SK-N-SH (cell line): ENCODE results near the gene HOXB2. TPM values are rescaled to one million over a fixed set of nuclear protein-coding genes. Genes with fewer than 3 reads are reported as not detected.

Source experiments
- CTCF ChIA-PET: fragments of 300-600, 350-600 bp; formaldehyde crosslinking; extraction: SDS; loops from one replicate; lab custom pipeline; 2021; lab: Yijun Ruan, JAX
- POLR2A ChIA-PET: fragments of 350-600 bp; sonication (Branson Sonifier 250); formaldehyde crosslinking; extraction: SDS; loops from one replicate; lab custom pipeline; 2020; ENCODE audit warnings: antibody characterized with exemption, inconsistent platforms; lab: Yijun Ruan, JAX
- DNase-seq: peaks from one replicate; pipeline ENCODE4 v3.0.0; 2012
- H2AFZ ChIP-seq: fragments of 200-600 bp; sonication (generic); 2 replicates; pipeline ENCODE4 v1.8.1; 2016; ENCODE audit warnings: antibody characterized with exemption, mild to moderate bottlenecking, low read depth
- H3F3A ChIP-seq: fragments of 200-600 bp; sonication (generic); replicated peaks from 2 replicates; pipeline ENCODE3; 2016; ENCODE audit warnings: antibody characterized with exemption, mild to moderate bottlenecking; ENCODE audit not compliant: insufficient read depth
- H3K27ac ChIP-seq, 2 experiments: fragments of 200-500 bp in 1 of 2; fragments of 200-600 bp in 1 of 2; sonication (Bioruptor generic) in 1 of 2; sonication (generic), shearing (Covaris generic) in 1 of 2; 2 replicates each; pipeline versions ENCODE4 v1.5.1 to v1.6.1; 2014 to 2016; ENCODE audit warnings: low read depth in 2 of 2, inconsistent platforms in 1 of 2, low read length in 1 of 2, mild to moderate bottlenecking in 1 of 2, mixed read lengths in 1 of 2
- H3K27me3 ChIP-seq: fragments of 200-600 bp; sonication (generic), shearing (Covaris generic); 2 replicates; pipeline ENCODE4 v1.6.1; 2016; ENCODE audit warnings: mixed run types; ENCODE audit not compliant: insufficient read depth
- H3K36me3 ChIP-seq, 2 experiments: fragments of 200-500 bp in 1 of 2; fragments of 200-600 bp in 1 of 2; sonication (Bioruptor generic) in 1 of 2; sonication (generic) in 1 of 2; replicated peaks in 1 of 2; 2 replicates each; pipeline versions ENCODE3 to v1.5.1; 2014 to 2016; ENCODE audit warnings: low read length in 1 of 2, mild to moderate bottlenecking in 1 of 2; ENCODE audit not compliant: insufficient read depth in 2 of 2, control insufficient read depth in 1 of 2
- H3K4me1 ChIP-seq, 2 experiments: fragments of 200-500 bp in 1 of 2; fragments of 200-600 bp in 1 of 2; sonication (Bioruptor generic) in 1 of 2; sonication (generic), shearing (Covaris generic) in 1 of 2; 2 replicates each; pipeline versions ENCODE4 v1.5.1 to v1.6.1; 2014 to 2016; ENCODE audit warnings: low read depth in 1 of 2, low read length in 1 of 2, mixed run types in 1 of 2; ENCODE audit not compliant: insufficient read depth in 2 of 2, control insufficient read depth in 1 of 2
- H3K4me2 ChIP-seq: fragments of 200-600 bp; sonication (generic), shearing (Covaris generic); 2 replicates; pipeline ENCODE4 v1.6.1; 2017; ENCODE audit warnings: mixed run types
- H3K4me3 ChIP-seq, 2 experiments: fragments of 200-500 bp in 1 of 2; fragments of 200-600 bp in 1 of 2; sonication (Bioruptor generic) in 1 of 2; sonication (generic), shearing (Covaris generic) in 1 of 2; 2 replicates each; pipeline versions ENCODE4 v1.5.1 to v1.8.1; 2014 to 2016; ENCODE audit warnings: low read depth in 2 of 2, inconsistent platforms in 1 of 2, low read length in 1 of 2, mild to moderate bottlenecking in 1 of 2, mixed read lengths in 1 of 2, moderate library complexity in 1 of 2
- H3K79me2 ChIP-seq: fragments of 200-600 bp; sonication (generic); 2 replicates; pipeline ENCODE4 v1.8.1; 2017; ENCODE audit warnings: mild to moderate bottlenecking; ENCODE audit not compliant: insufficient read depth
- H3K9ac ChIP-seq: fragments of 200-600 bp; sonication (generic); 2 replicates; pipeline ENCODE4 v1.6.1; 2017; ENCODE audit warnings: mixed run types
- H3K9me2 ChIP-seq: fragments of 200-600 bp; sonication (generic); 2 replicates; pipeline ENCODE4 v1.6.1; 2017; ENCODE audit warnings: mixed run types
- H3K9me3 ChIP-seq: fragments of 200-600 bp; sonication (generic); 2 replicates; pipeline ENCODE4 v1.6.1; 2017; ENCODE audit warnings: mixed run types, mild to moderate bottlenecking, moderate library complexity
- H4K20me1 ChIP-seq: fragments of 200-600 bp; sonication (generic); 2 replicates; pipeline ENCODE4 v1.6.1; 2017; ENCODE audit warnings: mild to moderate bottlenecking, mixed run types; ENCODE audit not compliant: insufficient read depth
- EZH2phosphoT487 ChIP-seq: fragments of 200-600 bp; sonication (generic); IDR thresholded peaks from 2 replicates; pipeline ENCODE4 v1.6.1; 2017; ENCODE audit warnings: low read depth, mixed run types, mild to moderate bottlenecking, antibody characterized with exemption, moderate library complexity, borderline replicate concordance
- MEF2A ChIP-seq: IDR thresholded peaks from 2 replicates; pipeline ENCODE4 v1.4.0; 2012; ENCODE audit warnings: low read depth, borderline replicate concordance
- POLR2AphosphoS5 ChIP-seq: IDR thresholded peaks from 2 replicates; pipeline ENCODE4 v1.6.1; 2012; ENCODE audit warnings: low read depth, low read length
- TAF1 ChIP-seq: IDR thresholded peaks from 2 replicates; pipeline ENCODE4 v1.6.1; 2012; ENCODE audit warnings: low read depth, mild to moderate bottlenecking, low read length, moderate library complexity, borderline replicate concordance
- TCF12 ChIP-seq: IDR thresholded peaks from 2 replicates; pipeline ENCODE4 v1.4.0; 2012
- WGBS: methylation state at CpG from one replicate; pipeline ENCODE4 v1.1.6; 2017; ENCODE audit warnings: low lambda C conversion rate; 5-methylcytosine and 5-hydroxymethylcytosine counted together
- polyA plus RNA-seq, 3 experiments: library from polyadenylated mRNA; depleted of rRNA; stranded (reverse); fragments of >200 nt; gene quantifications; 2 replicates each; pipeline ENCODE4 v1.2.3, GENCODE V29; 2012
- TF ChIP-seq, protein P1 (sequence below): fragments of 150-350 bp; IDR thresholded peaks from 2 replicates; pipeline ENCODE4 v1.6.1; 2017; ENCODE audit warnings: antibody characterized with exemption, low read length, low read depth, borderline replicate concordance
- TF ChIP-seq, protein P2 (sequence below): IDR thresholded peaks from 2 replicates; pipeline ENCODE4 v1.4.0; 2012; ENCODE audit warnings: low read depth
- TF ChIP-seq, protein P3 (sequence below): fragments of 200-600 bp; sonication (generic); IDR thresholded peaks from 2 replicates; pipeline ENCODE4 v1.6.1; 2017; ENCODE audit warnings: antibody characterized with exemption, mild to moderate bottlenecking, moderate library complexity
- TF ChIP-seq, protein P4 (sequence below): IDR thresholded peaks from 2 replicates; pipeline ENCODE4 v1.6.1; 2012; ENCODE audit warnings: mild to moderate bottlenecking, low read depth, low read length, moderate library complexity

Gene HOXB2
- polyA plus RNA-seq, 1 of the 3 experiments (the other 2 are of a cell fraction), result 1.9 TPM

DNA sequence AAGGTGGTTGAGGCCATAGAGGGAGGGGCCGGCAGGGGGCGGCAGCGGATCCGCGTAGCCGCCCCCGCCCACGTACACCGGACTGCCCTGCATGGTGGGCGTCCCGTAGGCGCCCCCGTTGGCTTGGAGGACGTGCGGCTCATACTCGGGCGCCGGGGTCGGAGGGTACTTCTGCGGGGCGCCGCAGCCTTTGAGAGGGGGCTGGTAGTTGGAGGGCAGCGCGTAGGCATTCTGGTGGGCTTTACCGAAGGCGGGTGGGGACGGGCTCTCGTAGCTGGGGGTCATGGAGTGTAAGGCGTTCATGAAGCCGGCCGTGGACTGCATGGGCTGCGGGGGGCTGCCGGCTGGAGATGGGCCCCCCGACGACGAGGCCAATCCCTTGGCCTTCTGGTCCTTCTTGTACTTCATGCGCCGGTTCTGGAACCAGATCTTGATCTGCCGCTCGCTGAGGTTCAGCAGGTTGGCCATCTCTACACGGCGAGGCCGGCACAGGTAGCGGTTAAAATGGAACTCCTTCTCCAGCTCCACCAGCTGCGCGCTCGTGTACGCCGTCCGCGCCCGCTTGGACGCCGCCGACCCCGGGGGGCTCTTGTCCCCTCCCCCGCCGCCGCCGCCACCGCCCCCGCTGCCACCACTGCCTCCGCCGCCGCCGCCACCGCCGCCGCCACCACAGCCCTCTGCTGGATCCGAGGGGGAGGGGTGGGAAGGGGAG, 5.7 kb upstream of the HOXB2 start:
- TF ChIP-seq POLR2AphosphoS5 (no peak), TCF12 (no peak), TAF1 (no peak), MEF2A (no peak), EZH2phosphoT487 (no peak)
- TF ChIP-seq, protein P1, sequence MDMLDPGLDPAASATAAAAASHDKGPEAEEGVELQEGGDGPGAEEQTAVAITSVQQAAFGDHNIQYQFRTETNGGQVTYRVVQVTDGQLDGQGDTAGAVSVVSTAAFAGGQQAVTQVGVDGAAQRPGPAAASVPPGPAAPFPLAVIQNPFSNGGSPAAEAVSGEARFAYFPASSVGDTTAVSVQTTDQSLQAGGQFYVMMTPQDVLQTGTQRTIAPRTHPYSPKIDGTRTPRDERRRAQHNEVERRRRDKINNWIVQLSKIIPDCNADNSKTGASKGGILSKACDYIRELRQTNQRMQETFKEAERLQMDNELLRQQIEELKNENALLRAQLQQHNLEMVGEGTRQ, result no peak
- TF ChIP-seq, protein P2, sequence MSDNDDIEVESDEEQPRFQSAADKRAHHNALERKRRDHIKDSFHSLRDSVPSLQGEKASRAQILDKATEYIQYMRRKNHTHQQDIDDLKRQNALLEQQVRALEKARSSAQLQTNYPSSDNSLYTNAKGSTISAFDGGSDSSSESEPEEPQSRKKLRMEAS, result no peak
- TF ChIP-seq, protein P3, sequence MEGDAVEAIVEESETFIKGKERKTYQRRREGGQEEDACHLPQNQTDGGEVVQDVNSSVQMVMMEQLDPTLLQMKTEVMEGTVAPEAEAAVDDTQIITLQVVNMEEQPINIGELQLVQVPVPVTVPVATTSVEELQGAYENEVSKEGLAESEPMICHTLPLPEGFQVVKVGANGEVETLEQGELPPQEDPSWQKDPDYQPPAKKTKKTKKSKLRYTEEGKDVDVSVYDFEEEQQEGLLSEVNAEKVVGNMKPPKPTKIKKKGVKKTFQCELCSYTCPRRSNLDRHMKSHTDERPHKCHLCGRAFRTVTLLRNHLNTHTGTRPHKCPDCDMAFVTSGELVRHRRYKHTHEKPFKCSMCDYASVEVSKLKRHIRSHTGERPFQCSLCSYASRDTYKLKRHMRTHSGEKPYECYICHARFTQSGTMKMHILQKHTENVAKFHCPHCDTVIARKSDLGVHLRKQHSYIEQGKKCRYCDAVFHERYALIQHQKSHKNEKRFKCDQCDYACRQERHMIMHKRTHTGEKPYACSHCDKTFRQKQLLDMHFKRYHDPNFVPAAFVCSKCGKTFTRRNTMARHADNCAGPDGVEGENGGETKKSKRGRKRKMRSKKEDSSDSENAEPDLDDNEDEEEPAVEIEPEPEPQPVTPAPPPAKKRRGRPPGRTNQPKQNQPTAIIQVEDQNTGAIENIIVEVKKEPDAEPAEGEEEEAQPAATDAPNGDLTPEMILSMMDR, result 0 out of 2 replicates have a peak, but pooled peaks have one; percentile 24
- TF ChIP-seq, protein P4, sequence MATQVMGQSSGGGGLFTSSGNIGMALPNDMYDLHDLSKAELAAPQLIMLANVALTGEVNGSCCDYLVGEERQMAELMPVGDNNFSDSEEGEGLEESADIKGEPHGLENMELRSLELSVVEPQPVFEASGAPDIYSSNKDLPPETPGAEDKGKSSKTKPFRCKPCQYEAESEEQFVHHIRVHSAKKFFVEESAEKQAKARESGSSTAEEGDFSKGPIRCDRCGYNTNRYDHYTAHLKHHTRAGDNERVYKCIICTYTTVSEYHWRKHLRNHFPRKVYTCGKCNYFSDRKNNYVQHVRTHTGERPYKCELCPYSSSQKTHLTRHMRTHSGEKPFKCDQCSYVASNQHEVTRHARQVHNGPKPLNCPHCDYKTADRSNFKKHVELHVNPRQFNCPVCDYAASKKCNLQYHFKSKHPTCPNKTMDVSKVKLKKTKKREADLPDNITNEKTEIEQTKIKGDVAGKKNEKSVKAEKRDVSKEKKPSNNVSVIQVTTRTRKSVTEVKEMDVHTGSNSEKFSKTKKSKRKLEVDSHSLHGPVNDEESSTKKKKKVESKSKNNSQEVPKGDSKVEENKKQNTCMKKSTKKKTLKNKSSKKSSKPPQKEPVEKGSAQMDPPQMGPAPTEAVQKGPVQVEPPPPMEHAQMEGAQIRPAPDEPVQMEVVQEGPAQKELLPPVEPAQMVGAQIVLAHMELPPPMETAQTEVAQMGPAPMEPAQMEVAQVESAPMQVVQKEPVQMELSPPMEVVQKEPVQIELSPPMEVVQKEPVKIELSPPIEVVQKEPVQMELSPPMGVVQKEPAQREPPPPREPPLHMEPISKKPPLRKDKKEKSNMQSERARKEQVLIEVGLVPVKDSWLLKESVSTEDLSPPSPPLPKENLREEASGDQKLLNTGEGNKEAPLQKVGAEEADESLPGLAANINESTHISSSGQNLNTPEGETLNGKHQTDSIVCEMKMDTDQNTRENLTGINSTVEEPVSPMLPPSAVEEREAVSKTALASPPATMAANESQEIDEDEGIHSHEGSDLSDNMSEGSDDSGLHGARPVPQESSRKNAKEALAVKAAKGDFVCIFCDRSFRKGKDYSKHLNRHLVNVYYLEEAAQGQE, result no peak
- H3K9me2 ChIP-seq, result no peaks in the 10 kb centered on the region
- no peak for DNase-seq
- no peaks in the 10 kb centered on the region; the same call in 1 of the 2 replicates for H4K20me1 ChIP-seq
- H2AFZ ChIP-seq, result no peak overlapping the region
- no peak overlapping the region for H3K4me2 ChIP-seq
- no peak overlapping the region for H3K27ac ChIP-seq
- peaks cover 4% of the 10 kb centered on the region for H3F3A ChIP-seq
- no peak overlapping the region for H3K4me3 ChIP-seq
- ChIA-PET POLR2A (no interaction called here), CTCF (interaction anchor here (0.7 to 0.8 kb wide), 2 partner anchors 9 to 17 kb away, joined by 3 read pairs; no protein-coding TSS in a partner anchor)
- H3K4me1 ChIP-seq, result no peaks in the 10 kb centered on the region
- 18% methylated on average over 50 of the region's 70 CpGs for WGBS
- H3K9ac ChIP-seq, result no peak overlapping the region
- H3K9me3 ChIP-seq, result no peaks in the 10 kb centered on the region
- peaks cover 93% of the 10 kb centered on the region for H3K27me3 ChIP-seq
- no peaks in the 10 kb centered on the region for H3K79me2 ChIP-seq
- H3K36me3 ChIP-seq, result no peaks in the 10 kb centered on the region
